ENCODE data around the gene BRAF. TPM values are rescaled to one million over a fixed set of nuclear protein-coding genes. Genes with fewer than 3 reads are reported as not detected.

Gene BRAF
- total RNA-seq, 1 experiment from 2014 or later = 31.3 TPM

DNA sequence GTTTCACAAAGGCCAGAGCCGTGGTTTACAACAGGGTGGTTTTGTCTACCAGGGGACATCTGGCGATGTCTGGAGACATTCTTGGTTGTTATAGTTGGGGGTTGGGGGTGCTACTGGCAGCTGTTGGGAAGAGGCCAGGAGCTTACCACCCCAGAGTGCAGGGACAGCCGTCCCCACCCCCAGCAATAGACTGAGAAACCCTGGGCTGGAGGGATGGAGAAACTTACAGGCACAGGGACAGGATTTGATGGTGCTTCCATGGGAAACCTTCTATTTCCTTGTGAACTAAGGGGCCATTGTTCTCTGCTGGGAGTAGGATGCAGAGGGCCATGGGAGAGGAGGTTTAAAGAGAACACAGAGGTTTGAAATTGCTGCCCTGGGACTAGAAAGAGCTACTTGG is 241.1 kb downstream of the BRAF start:
- CTCF ChIA-PET = no interaction called here
- TF ChIP-seq CTCF (IDR thresholded peaks at IDR 0.05; ENCODE audit: unreplicated experiment) = no peak

GRCh38 chr7:140681766-140682165 is 243.0 kb downstream of the BRAF start:
- no peaks in the 10 kb centered on the region for H3K9me3 Mint-ChIP-seq (ENCODE audit: low read depth, unreplicated experiment)
- no peaks in the 10 kb centered on the region for H3K27me3 Mint-ChIP-seq (ENCODE audit: unreplicated experiment)
- no peak overlapping the region for H3K4me3 Mint-ChIP-seq (ENCODE audit: low read depth, unreplicated experiment)
- intact Hi-C loops (cut with micrococcal nuclease; ENCODE audit: unreplicated experiment) = no loop called here
- no TSS peak for BruUV-seq (replicated peaks)
- no peak overlapping the region for H3K27ac Mint-ChIP-seq (ENCODE audit: unreplicated experiment)
- peaks cover 13% of the 10 kb centered on the region for H3K36me3 Mint-ChIP-seq (ENCODE audit: insufficient read depth, unreplicated experiment)
- TF ChIP-seq CTCF (IDR thresholded peaks at IDR 0.05; ENCODE audit: unreplicated experiment) = no peak
- DNase-seq = no peak
- CTCF ChIA-PET = no interaction called here
- no peaks in the 10 kb centered on the region for H3K4me1 Mint-ChIP-seq (ENCODE audit: low read depth, unreplicated experiment)

More for the DNA sequence above, 241.1 kb downstream of the BRAF start:
- Mint-ChIP-seq H3K27me3 (ENCODE audit: unreplicated experiment) (no peaks in the 10 kb centered on the region), H3K9me3 (ENCODE audit: low read depth, unreplicated experiment) (no peaks in the 10 kb centered on the region), H3K4me3 (ENCODE audit: low read depth, unreplicated experiment) (no peak overlapping the region), H3K36me3 (ENCODE audit: insufficient read depth, unreplicated experiment) (peaks cover 13% of the 10 kb centered on the region), H3K27ac (ENCODE audit: unreplicated experiment) (no peak overlapping the region), H3K4me1 (ENCODE audit: low read depth, unreplicated experiment) (no peaks in the 10 kb centered on the region)
- no peak for DNase-seq
- no TSS peak for BruUV-seq (replicated peaks)
- intact Hi-C loops (cut with micrococcal nuclease; ENCODE audit: unreplicated experiment) = no loop called here

GRCh38 chr7:140680886-140681285 is 243.8 kb downstream of the BRAF start:
- no peak for DNase-seq
- peaks cover 13% of the 10 kb centered on the region for H3K36me3 Mint-ChIP-seq (ENCODE audit: insufficient read depth, unreplicated experiment)
- CTCF ChIA-PET = no interaction called here
- intact Hi-C loops (cut with micrococcal nuclease; ENCODE audit: unreplicated experiment) = no loop called here
- H3K27me3 Mint-ChIP-seq (ENCODE audit: unreplicated experiment) = no peaks in the 10 kb centered on the region
- no peaks in the 10 kb centered on the region for H3K4me1 Mint-ChIP-seq (ENCODE audit: low read depth, unreplicated experiment)
- no TSS peak for BruUV-seq (replicated peaks)
- H3K9me3 Mint-ChIP-seq (ENCODE audit: low read depth, unreplicated experiment) = no peaks in the 10 kb centered on the region
- no peak overlapping the region for H3K4me3 Mint-ChIP-seq (ENCODE audit: low read depth, unreplicated experiment)
- H3K27ac Mint-ChIP-seq (ENCODE audit: unreplicated experiment) = no peak overlapping the region
- TF ChIP-seq CTCF (IDR thresholded peaks at IDR 0.05; ENCODE audit: unreplicated experiment) = no peak

DNA sequence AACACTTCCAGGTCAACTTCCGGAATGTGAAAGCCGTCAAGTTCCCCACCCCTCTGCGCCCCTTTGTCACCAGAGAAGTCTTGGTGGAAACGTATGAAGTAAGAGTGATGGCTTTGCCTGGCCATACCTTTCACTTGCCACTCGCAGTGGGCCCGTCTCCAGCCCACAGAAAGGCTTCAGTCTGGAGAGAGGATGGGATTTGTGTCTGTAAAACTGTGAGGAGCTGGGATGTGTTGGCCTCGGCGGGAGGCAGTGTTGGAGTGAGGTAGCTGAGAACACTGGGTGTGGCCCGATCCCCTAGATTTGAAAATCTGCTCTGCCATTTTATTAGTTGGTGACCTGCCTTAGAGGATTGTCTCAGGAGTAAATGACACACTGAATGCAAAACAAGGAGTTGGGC is 245.5 kb downstream of the BRAF start:
- CTCF ChIA-PET = no interaction called here
- Mint-ChIP-seq H3K36me3 (ENCODE audit: insufficient read depth, unreplicated experiment) (peaks cover 10% of the 10 kb centered on the region), H3K4me1 (ENCODE audit: low read depth, unreplicated experiment) (peaks cover 5% of the 10 kb centered on the region), H3K27me3 (ENCODE audit: unreplicated experiment) (no peaks in the 10 kb centered on the region), H3K4me3 (ENCODE audit: low read depth, unreplicated experiment) (no peak overlapping the region), H3K27ac (ENCODE audit: unreplicated experiment) (no peak overlapping the region), H3K9me3 (ENCODE audit: low read depth, unreplicated experiment) (no peaks in the 10 kb centered on the region)
- no peak for DNase-seq
- intact Hi-C loops (cut with micrococcal nuclease; ENCODE audit: unreplicated experiment) = no loop called here
- no peak for TF ChIP-seq CTCF (IDR thresholded peaks at IDR 0.05; ENCODE audit: unreplicated experiment)
- no TSS peak for BruUV-seq (replicated peaks)

DNA sequence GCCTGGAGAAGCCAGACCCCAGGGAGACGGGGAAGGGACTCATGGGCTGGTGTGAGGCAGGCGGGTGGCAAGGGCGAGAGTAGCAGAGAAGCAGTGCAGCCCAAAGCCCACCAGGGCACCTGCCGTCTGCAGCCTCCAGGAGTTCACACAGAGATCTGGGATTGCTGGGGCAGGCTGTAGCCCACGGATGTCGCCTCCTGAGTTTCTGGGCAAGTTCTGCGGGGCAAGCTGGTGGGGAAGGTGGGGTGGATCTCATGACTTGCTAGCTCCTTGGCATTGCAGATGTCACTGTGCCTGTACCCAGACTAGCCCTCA is 246.0 kb downstream of the BRAF start:
- H3K27me3 Mint-ChIP-seq (ENCODE audit: unreplicated experiment) = no peaks in the 10 kb centered on the region
- H3K36me3 Mint-ChIP-seq (ENCODE audit: insufficient read depth, unreplicated experiment) = peaks cover 11% of the 10 kb centered on the region
- H3K4me3 Mint-ChIP-seq (ENCODE audit: low read depth, unreplicated experiment) = no peak overlapping the region
- H3K27ac Mint-ChIP-seq (ENCODE audit: unreplicated experiment) = no peak overlapping the region
- BruUV-seq (replicated peaks) = no TSS peak
- peaks cover 9% of the 10 kb centered on the region for H3K4me1 Mint-ChIP-seq (ENCODE audit: low read depth, unreplicated experiment)
- TF ChIP-seq CTCF (IDR thresholded peaks at IDR 0.05; ENCODE audit: unreplicated experiment) = no peak
- CTCF ChIA-PET = no interaction called here
- H3K9me3 Mint-ChIP-seq (ENCODE audit: low read depth, unreplicated experiment) = no peaks in the 10 kb centered on the region
- no peak for DNase-seq
- intact Hi-C loops (cut with micrococcal nuclease; ENCODE audit: unreplicated experiment) = no loop called here
